Measurements from ENCODE around the gene ATG3.
"Not testable (repeated sequence)": the region's sequence is repeated elsewhere in the genome, so short reads cannot be mapped to it uniquely, and the experiment has no call there.

The ATG3 gene

DNA sequence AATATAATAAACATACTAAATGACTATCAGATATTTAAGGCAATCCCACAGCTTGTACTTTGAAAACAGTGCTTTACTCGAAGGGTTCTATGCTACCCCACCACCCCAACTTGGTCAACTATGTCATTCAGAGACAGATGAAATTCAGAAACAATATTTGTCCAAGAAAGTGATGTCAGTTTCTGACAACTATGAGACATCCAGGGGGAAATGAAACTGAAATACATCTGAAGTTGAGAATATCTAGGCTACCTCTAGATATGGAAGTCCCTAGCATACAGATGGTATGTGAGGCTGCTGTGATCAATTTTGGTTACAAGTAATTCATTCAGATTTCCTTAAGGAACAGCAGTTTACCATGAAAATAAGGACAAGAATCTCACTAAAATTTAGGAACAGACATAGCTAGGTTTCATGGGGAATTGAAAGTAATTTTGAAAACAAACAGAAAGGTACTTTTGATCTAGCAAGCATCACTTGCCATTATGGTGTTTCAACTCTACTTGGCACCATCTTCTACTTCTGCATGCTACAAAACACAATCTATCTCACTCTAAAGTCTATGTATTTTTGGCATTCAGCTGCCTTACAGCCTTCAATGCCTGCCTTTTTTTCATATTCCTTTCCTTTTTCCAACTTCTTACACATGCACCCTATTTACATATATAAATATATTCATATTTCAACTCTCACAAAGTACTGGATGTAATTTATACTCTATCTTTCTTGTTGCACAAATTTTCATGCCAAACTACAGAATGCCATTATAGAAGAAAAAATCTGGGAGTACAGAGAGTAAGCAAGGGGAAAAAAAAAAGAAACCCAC is 21.7 kb downstream of the ATG3 start:
- no peak for TF ChIP-seq CTCF (IDR thresholded peaks at IDR 0.05; ENCODE audit: low read depth, low read length)
- no peak overlapping the region for H3K4me3 ChIP-seq (ENCODE audit: low read depth, low read length)

DNA sequence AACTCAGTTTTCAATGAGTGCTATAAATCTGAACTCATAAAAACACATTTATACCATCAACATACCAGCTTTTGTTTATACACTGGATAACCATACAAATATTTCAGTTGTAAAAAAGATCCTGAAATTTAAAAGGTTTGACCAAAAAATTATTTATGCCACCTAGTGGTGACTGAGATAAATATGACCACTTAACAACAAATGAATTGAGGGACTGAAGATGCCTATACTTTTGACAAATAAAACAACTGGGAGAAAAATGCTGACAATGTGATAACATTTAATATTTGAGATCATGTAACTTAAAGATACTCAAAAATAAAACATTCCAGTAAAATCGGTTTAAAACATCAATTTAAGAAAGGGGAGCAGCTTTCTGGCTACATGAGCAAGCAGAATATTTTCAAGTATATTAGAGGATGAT is 30.4 kb downstream of the ATG3 start:
- TF ChIP-seq CTCF (IDR thresholded peaks at IDR 0.05; ENCODE audit: low read depth, low read length): 0 out of 2 replicates have a peak, but pooled peaks have one; percentile 17
- no peak overlapping the region for H3K4me3 ChIP-seq (ENCODE audit: low read depth, low read length)

DNA sequence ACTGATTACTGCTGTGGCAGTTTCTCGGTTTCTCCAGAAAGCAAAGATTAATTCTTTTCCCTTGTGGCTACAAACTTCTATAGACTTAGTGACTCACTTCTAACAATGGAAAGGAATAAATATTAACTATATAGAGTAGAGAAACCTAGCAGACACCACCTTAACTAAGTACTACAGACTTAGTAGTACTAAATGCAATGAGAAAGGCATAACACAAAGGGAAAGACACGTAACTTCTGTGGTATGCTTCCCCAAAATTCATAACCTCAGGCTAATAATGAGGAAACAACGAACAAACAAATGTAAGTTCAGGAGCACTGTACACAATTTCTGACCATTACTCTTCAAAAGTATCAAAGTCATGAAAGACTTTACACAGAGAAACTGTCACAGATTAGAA is 31.2 kb downstream of the ATG3 start:
- no peak overlapping the region for H3K4me3 ChIP-seq (ENCODE audit: low read depth, low read length)
- TF ChIP-seq CTCF (IDR thresholded peaks at IDR 0.05; ENCODE audit: low read depth, low read length): no peak

GRCh38 chr3:112524127-112524526 is 37.6 kb downstream of the ATG3 start:
- not testable (repeated sequence) for H3K4me3 ChIP-seq (ENCODE audit: low read depth, low read length)

- H3K4me3 ChIP-seq (ENCODE audit: low read depth, low read length): no peak overlapping the region
- TF ChIP-seq CTCF (IDR thresholded peaks at IDR 0.05; ENCODE audit: low read depth, low read length): peak; percentile 60; the same call in 1 of the 2 replicates
These were observed 42.2 kb downstream of the ATG3 start for GRCh38 chr3:112519424-112520001.

- H3K4me3 ChIP-seq (ENCODE audit: low read depth, low read length): not testable (repeated sequence)
These were observed 42.8 kb downstream of the ATG3 start for GRCh38 chr3:112518970-112519369.

- H3K4me3 ChIP-seq (ENCODE audit: low read depth, low read length): no peak overlapping the region
- no peak for TF ChIP-seq CTCF (IDR thresholded peaks at IDR 0.05; ENCODE audit: low read depth, low read length)
These were observed 47.1 kb downstream of the ATG3 start for GRCh38 chr3:112514527-112515128.

DNA sequence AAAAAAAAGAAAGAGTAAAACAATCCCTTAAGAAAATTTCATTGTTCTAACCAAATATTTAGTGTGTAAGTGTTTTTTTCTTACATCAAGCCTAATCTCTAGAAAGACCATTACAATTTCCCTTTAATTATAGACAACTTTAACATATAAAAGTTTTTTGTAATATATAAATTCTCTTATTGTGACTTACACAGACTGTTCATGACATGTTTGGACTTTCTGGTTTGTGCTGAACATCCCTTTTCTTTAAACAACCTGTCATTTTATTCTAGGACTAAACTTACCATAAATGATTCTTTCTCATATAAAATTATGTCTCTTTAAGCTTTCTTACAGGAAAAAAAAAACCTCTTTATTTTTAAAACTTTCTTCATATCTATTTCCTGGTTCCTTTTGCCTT is 49.4 kb downstream of the ATG3 start:
- TF ChIP-seq CTCF (IDR thresholded peaks at IDR 0.05; ENCODE audit: low read depth, low read length): no peak
- H3K4me3 ChIP-seq (ENCODE audit: low read depth, low read length): no peak overlapping the region
